Measurements from ENCODE around the gene RETREG1.

The RETREG1 gene

GRCh38 chr5:16464664-16465543 lies 151.9 kb downstream of the RETREG1 start:
- H3K4me3 ChIP-seq (ENCODE audit: low read length in 2 of 2), result peak overlapping the region; percentile 87 to 96
- peak overlapping the region; percentile 99 for H2AFZ ChIP-seq (ENCODE audit: low read length)
- peaks cover 3 to 7% of the 10 kb centered on the region in 2 donors for H3K4me1 ChIP-seq (ENCODE audit: control insufficient read depth in 2 of 2, insufficient read depth in 1 of 2, low read depth in 1 of 2, low read length in 2 of 2)
- no peak overlapping the region for H2AK5ac ChIP-seq (ENCODE audit: low read depth, low read length)
- peaks cover 9% of the 10 kb centered on the region for H3K79me1 ChIP-seq (ENCODE audit: low read depth, low read length)
- H4K91ac ChIP-seq (ENCODE audit: low read depth, low read length, poor library complexity), result no peak overlapping the region
- no peak overlapping the region for H2BK12ac ChIP-seq (ENCODE audit: low read length)
- H3K9ac ChIP-seq (ENCODE audit: low read depth, low read length, poor library complexity), result peak overlapping the region; percentile 92
- peak overlapping the region; percentile 95 for H3K23ac ChIP-seq (ENCODE audit: low read depth, low read length, poor library complexity)
- peak overlapping the region; percentile 78 for H3K14ac ChIP-seq (ENCODE audit: low read length)
- peak overlapping the region; percentile 95 for H3K4me2 ChIP-seq (ENCODE audit: insufficient read depth, low read length, poor library complexity, severe bottlenecking)
- no peak overlapping the region for H2BK5ac ChIP-seq (ENCODE audit: low read length)
- H3K9me3 ChIP-seq (replicated peaks in 1 of 2; ENCODE audit: control insufficient read depth in 2 of 2, insufficient read depth in 1 of 2, low read depth in 1 of 2, low read length in 2 of 2), result no peaks in the 10 kb centered on the region
- H3K36me3 ChIP-seq (replicated peaks in 1 of 2; ENCODE audit: control insufficient read depth in 2 of 2, insufficient read depth in 2 of 2, low read length in 2 of 2), result peaks cover 18 to 57% of the 10 kb centered on the region in 2 donors
- no peak overlapping the region for H2BK120ac ChIP-seq (ENCODE audit: low read depth, low read length)
- H4K8ac ChIP-seq (ENCODE audit: low read depth, low read length), result no peak overlapping the region
- no peak for DNase-seq (ENCODE audit: low spot score)
- WGBS, 2 donors (ENCODE audit: extremely low coverage in 2 of 2, insufficient read length in 2 of 2, insufficient replicate concordance in 1 of 2), result no CpG with 5 or more reads among the region's 40 CpGs
- no peak overlapping the region for H2BK15ac ChIP-seq (ENCODE audit: low read length)
- H3K27ac ChIP-seq (replicated peaks; ENCODE audit: low read length), result no peak overlapping the region
- peak overlapping the region; percentile 79 for H3K18ac ChIP-seq (ENCODE audit: low read length)
- peak overlapping the region; percentile 84 for H3K4ac ChIP-seq (ENCODE audit: low read length)
- H3K27me3 ChIP-seq (ENCODE audit: control insufficient read depth in 3 of 3, insufficient read depth in 3 of 3, low read depth in 1 of 3, low read length in 3 of 3), result no peaks in the 10 kb centered on the region

GRCh38 chr5:16464231-16464630 lies 152.6 kb downstream of the RETREG1 start:
- Histone ChIP-seq H3K23ac (ENCODE audit: low read depth, low read length, poor library complexity) (no peak overlapping the region), H3K27ac (replicated peaks; ENCODE audit: low read length) (no peak overlapping the region), H3K36me3 (replicated peaks in 1 of 2; ENCODE audit: control insufficient read depth in 2 of 2, insufficient read depth in 2 of 2, low read length in 2 of 2) (peaks cover 18 to 57% of the 10 kb centered on the region in 2 donors), H3K9me3 (replicated peaks in 1 of 2; ENCODE audit: control insufficient read depth in 2 of 2, insufficient read depth in 1 of 2, low read depth in 1 of 2, low read length in 2 of 2) (no peaks in the 10 kb centered on the region), H4K8ac (ENCODE audit: low read depth, low read length) (no peak overlapping the region), H2AK5ac (ENCODE audit: low read depth, low read length) (no peak overlapping the region), H2AFZ (ENCODE audit: low read length) (no peak overlapping the region), H3K18ac (ENCODE audit: low read length) (no peak overlapping the region), H2BK5ac (ENCODE audit: low read length) (no peak overlapping the region), H3K14ac (ENCODE audit: low read length) (no peak overlapping the region), H2BK120ac (ENCODE audit: low read depth, low read length) (no peak overlapping the region), H3K27me3 (ENCODE audit: control insufficient read depth in 3 of 3, insufficient read depth in 3 of 3, low read depth in 1 of 3, low read length in 3 of 3) (no peaks in the 10 kb centered on the region), H3K79me1 (ENCODE audit: low read depth, low read length) (peaks cover 9% of the 10 kb centered on the region), H3K4ac (ENCODE audit: low read length) (no peak overlapping the region), H3K4me3 (ENCODE audit: low read length in 2 of 2) (peak overlapping the region in 1 of 2 donors; percentile 87), H4K91ac (ENCODE audit: low read depth, low read length, poor library complexity) (no peak overlapping the region), H3K9ac (ENCODE audit: low read depth, low read length, poor library complexity) (no peak overlapping the region), H3K4me2 (ENCODE audit: insufficient read depth, low read length, poor library complexity, severe bottlenecking) (no peak overlapping the region), H2BK12ac (ENCODE audit: low read length) (no peak overlapping the region), H2BK15ac (ENCODE audit: low read length) (no peak overlapping the region), H3K4me1 (ENCODE audit: control insufficient read depth in 2 of 2, insufficient read depth in 1 of 2, low read depth in 1 of 2, low read length in 2 of 2) (peaks cover 3 to 7% of the 10 kb centered on the region in 2 donors)
- no CpG with 5 or more reads among the region's 1 CpG for WGBS, 2 donors (ENCODE audit: extremely low coverage in 2 of 2, insufficient read length in 2 of 2, insufficient replicate concordance in 1 of 2)
- DNase-seq (ENCODE audit: low spot score), result no peak

GRCh38 chr5:16461782-16462181 lies 155.0 kb downstream of the RETREG1 start:
- no peak for DNase-seq (ENCODE audit: low spot score)
- Histone ChIP-seq H3K4me2 (ENCODE audit: insufficient read depth, low read length, poor library complexity, severe bottlenecking) (no peak overlapping the region), H3K14ac (ENCODE audit: low read length) (no peak overlapping the region), H3K4me3 (ENCODE audit: low read length in 2 of 2) (no peak overlapping the region), H3K9me3 (replicated peaks in 1 of 2; ENCODE audit: control insufficient read depth in 2 of 2, insufficient read depth in 1 of 2, low read depth in 1 of 2, low read length in 2 of 2) (no peaks in the 10 kb centered on the region), H3K18ac (ENCODE audit: low read length) (no peak overlapping the region), H2BK15ac (ENCODE audit: low read length) (no peak overlapping the region), H2AFZ (ENCODE audit: low read length) (no peak overlapping the region), H3K9ac (ENCODE audit: low read depth, low read length, poor library complexity) (no peak overlapping the region), H3K36me3 (replicated peaks in 1 of 2; ENCODE audit: control insufficient read depth in 2 of 2, insufficient read depth in 2 of 2, low read length in 2 of 2) (peaks cover 19 to 71% of the 10 kb centered on the region in 2 donors), H2BK12ac (ENCODE audit: low read length) (no peak overlapping the region), H3K4me1 (ENCODE audit: control insufficient read depth in 2 of 2, insufficient read depth in 1 of 2, low read depth in 1 of 2, low read length in 2 of 2) (peaks cover 2 to 3% of the 10 kb centered on the region in 2 donors), H2BK120ac (ENCODE audit: low read depth, low read length) (no peak overlapping the region), H3K4ac (ENCODE audit: low read length) (no peak overlapping the region), H4K8ac (ENCODE audit: low read depth, low read length) (no peak overlapping the region), H2BK5ac (ENCODE audit: low read length) (no peak overlapping the region), H3K23ac (ENCODE audit: low read depth, low read length, poor library complexity) (no peak overlapping the region), H3K27me3 (ENCODE audit: control insufficient read depth in 3 of 3, insufficient read depth in 3 of 3, low read depth in 1 of 3, low read length in 3 of 3) (no peaks in the 10 kb centered on the region), H3K79me1 (ENCODE audit: low read depth, low read length) (peaks cover 7% of the 10 kb centered on the region), H3K27ac (replicated peaks; ENCODE audit: low read length) (no peak overlapping the region), H4K91ac (ENCODE audit: low read depth, low read length, poor library complexity) (no peak overlapping the region), H2AK5ac (ENCODE audit: low read depth, low read length) (no peak overlapping the region)
- WGBS, 2 donors (ENCODE audit: extremely low coverage in 2 of 2, insufficient read length in 2 of 2, insufficient replicate concordance in 1 of 2), result no CpG with 5 or more reads among the region's 1 CpG

GRCh38 chr5:16461026-16461425 lies 155.8 kb downstream of the RETREG1 start:
- no peak overlapping the region for H4K91ac ChIP-seq (ENCODE audit: low read depth, low read length, poor library complexity)
- no peak overlapping the region for H2BK5ac ChIP-seq (ENCODE audit: low read length)
- H2BK15ac ChIP-seq (ENCODE audit: low read length), result no peak overlapping the region
- H3K4me3 ChIP-seq (ENCODE audit: low read length in 2 of 2), result no peak overlapping the region
- no peak for DNase-seq (ENCODE audit: low spot score)
- H3K4me2 ChIP-seq (ENCODE audit: insufficient read depth, low read length, poor library complexity, severe bottlenecking), result no peak overlapping the region
- no peak overlapping the region for H3K9ac ChIP-seq (ENCODE audit: low read depth, low read length, poor library complexity)
- H3K18ac ChIP-seq (ENCODE audit: low read length), result no peak overlapping the region
- H3K9me3 ChIP-seq (replicated peaks in 1 of 2; ENCODE audit: control insufficient read depth in 2 of 2, insufficient read depth in 1 of 2, low read depth in 1 of 2, low read length in 2 of 2), result no peaks in the 10 kb centered on the region
- no peak overlapping the region for H2AFZ ChIP-seq (ENCODE audit: low read length)
- peaks cover 7% of the 10 kb centered on the region for H3K79me1 ChIP-seq (ENCODE audit: low read depth, low read length)
- peaks cover 2 to 3% of the 10 kb centered on the region in 2 donors for H3K4me1 ChIP-seq (ENCODE audit: control insufficient read depth in 2 of 2, insufficient read depth in 1 of 2, low read depth in 1 of 2, low read length in 2 of 2)
- H3K4ac ChIP-seq (ENCODE audit: low read length), result no peak overlapping the region
- H2BK120ac ChIP-seq (ENCODE audit: low read depth, low read length), result no peak overlapping the region
- no CpG with 5 or more reads among the region's 1 CpG for WGBS, 2 donors (ENCODE audit: extremely low coverage in 2 of 2, insufficient read length in 2 of 2, insufficient replicate concordance in 1 of 2)
- H3K23ac ChIP-seq (ENCODE audit: low read depth, low read length, poor library complexity), result no peak overlapping the region
- H2BK12ac ChIP-seq (ENCODE audit: low read length), result no peak overlapping the region
- peaks cover 19 to 78% of the 10 kb centered on the region in 2 donors for H3K36me3 ChIP-seq (replicated peaks in 1 of 2; ENCODE audit: control insufficient read depth in 2 of 2, insufficient read depth in 2 of 2, low read length in 2 of 2)
- no peak overlapping the region for H4K8ac ChIP-seq (ENCODE audit: low read depth, low read length)
- no peak overlapping the region for H2AK5ac ChIP-seq (ENCODE audit: low read depth, low read length)
- no peaks in the 10 kb centered on the region for H3K27me3 ChIP-seq (ENCODE audit: control insufficient read depth in 3 of 3, insufficient read depth in 3 of 3, low read depth in 1 of 3, low read length in 3 of 3)
- H3K14ac ChIP-seq (ENCODE audit: low read length), result no peak overlapping the region
- H3K27ac ChIP-seq (replicated peaks; ENCODE audit: low read length), result no peak overlapping the region
